ENCODE results near the gene TUBB. TPM values are rescaled to one million over a fixed set of nuclear protein-coding genes. Genes with fewer than 3 reads are reported as not detected.
"Not testable (repeated sequence)": the region's sequence is repeated elsewhere in the genome, so short reads cannot be mapped to it uniquely, and the experiment has no call there.

The TUBB gene
- total RNA-seq, 6 experiments from 2014 or later: 1,052 to 1,712 (median 1,589) TPM

DNA sequence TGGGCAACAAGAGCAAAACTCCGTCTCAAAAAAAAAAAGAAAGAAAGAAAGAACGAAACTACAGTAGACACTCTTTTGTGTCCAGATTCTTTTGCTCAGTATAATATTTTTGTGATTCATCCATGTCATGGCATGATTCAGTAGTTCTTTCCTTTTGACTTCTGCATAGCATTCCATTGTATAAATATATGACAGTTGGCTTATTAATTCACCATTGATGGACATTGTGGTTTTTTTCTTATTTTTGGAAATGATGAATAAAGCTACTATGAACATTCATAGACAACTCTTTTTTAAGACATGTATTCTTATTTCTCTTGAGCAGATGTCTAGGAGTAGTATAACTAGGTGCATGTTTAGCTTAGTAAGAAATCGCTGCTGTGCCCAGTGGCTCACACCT is 34.5 kb downstream of the TUBB start:
- Mint-ChIP-seq H3K4me3 (peak overlapping the region; percentile 34), H3K9me3 (no peaks in the 10 kb centered on the region), H3K36me3 (ENCODE audit: low read depth) (no peaks in the 10 kb centered on the region), H3K27me3 (ENCODE audit: insufficient read depth) (no peaks in the 10 kb centered on the region), H3K4me1 (ENCODE audit: low read depth) (peaks cover 73% of the 10 kb centered on the region), H3K27ac (peak overlapping the region; percentile 99)
- peak; percentile 42 for DNase-seq
- TF ChIP-seq, protein P1, sequence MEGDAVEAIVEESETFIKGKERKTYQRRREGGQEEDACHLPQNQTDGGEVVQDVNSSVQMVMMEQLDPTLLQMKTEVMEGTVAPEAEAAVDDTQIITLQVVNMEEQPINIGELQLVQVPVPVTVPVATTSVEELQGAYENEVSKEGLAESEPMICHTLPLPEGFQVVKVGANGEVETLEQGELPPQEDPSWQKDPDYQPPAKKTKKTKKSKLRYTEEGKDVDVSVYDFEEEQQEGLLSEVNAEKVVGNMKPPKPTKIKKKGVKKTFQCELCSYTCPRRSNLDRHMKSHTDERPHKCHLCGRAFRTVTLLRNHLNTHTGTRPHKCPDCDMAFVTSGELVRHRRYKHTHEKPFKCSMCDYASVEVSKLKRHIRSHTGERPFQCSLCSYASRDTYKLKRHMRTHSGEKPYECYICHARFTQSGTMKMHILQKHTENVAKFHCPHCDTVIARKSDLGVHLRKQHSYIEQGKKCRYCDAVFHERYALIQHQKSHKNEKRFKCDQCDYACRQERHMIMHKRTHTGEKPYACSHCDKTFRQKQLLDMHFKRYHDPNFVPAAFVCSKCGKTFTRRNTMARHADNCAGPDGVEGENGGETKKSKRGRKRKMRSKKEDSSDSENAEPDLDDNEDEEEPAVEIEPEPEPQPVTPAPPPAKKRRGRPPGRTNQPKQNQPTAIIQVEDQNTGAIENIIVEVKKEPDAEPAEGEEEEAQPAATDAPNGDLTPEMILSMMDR (IDR thresholded peaks at IDR 0.05): no peak

DNA sequence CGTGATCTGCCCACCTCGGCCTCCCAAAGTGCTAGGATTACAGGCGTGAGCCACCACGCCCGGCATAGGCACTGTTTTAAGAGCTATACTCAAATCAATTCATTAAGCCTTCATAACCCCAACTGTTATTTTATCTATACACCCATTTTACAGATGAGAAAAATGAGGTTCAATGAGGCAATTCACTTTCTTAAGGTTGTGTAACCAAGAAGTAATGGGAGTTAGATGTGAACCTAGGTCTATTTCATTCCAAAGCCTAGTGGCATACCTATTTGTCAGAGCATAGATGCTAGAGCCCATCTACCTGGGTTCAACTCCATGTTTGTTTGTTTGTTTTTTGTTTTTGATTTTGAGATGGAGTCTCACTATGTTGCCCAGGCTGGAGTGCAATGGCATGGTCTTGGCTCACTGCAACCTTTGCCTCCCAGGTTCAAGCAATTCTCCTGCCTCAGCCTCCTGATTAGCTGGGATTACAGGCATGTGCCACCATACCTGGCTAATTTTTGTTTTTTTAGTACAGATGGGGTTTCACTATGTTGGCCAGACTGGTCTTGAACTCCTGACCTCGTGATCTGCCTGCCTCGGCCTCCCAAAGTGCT is 36.4 kb downstream of the TUBB start:
- peaks cover 79% of the 10 kb centered on the region for H3K4me1 Mint-ChIP-seq (ENCODE audit: low read depth)
- not testable (repeated sequence) for H3K4me3 Mint-ChIP-seq; H3K27ac Mint-ChIP-seq; H3K27me3 Mint-ChIP-seq (ENCODE audit: insufficient read depth); H3K9me3 Mint-ChIP-seq; DNase-seq; H3K36me3 Mint-ChIP-seq (ENCODE audit: low read depth)

GRCh38 chr6:30757261-30757904 is 37.2 kb downstream of the TUBB start:
- Mint-ChIP-seq H3K36me3 (ENCODE audit: low read depth) (no peaks in the 10 kb centered on the region), H3K27me3 (ENCODE audit: insufficient read depth) (no peaks in the 10 kb centered on the region; the same call in 1 of the 2 replicates), H3K9me3 (no peaks in the 10 kb centered on the region), H3K4me1 (ENCODE audit: low read depth) (peaks cover 75% of the 10 kb centered on the region), H3K4me3 (no peak overlapping the region), H3K27ac (peak overlapping the region; percentile 60)
- TF ChIP-seq, protein P1 (IDR thresholded peaks at IDR 0.05): no peak
- no peak for DNase-seq

- peak overlapping the region; percentile 41 for H3K4me3 Mint-ChIP-seq
- H3K27me3 Mint-ChIP-seq (ENCODE audit: insufficient read depth): no peaks in the 10 kb centered on the region; the same call in 1 of the 2 replicates
- no peaks in the 10 kb centered on the region for H3K36me3 Mint-ChIP-seq (ENCODE audit: low read depth)
- H3K4me1 Mint-ChIP-seq (ENCODE audit: low read depth): peaks cover 68% of the 10 kb centered on the region
- H3K27ac Mint-ChIP-seq: peak overlapping the region; percentile 92
- no peaks in the 10 kb centered on the region for H3K9me3 Mint-ChIP-seq
- TF ChIP-seq, protein P1 (IDR thresholded peaks at IDR 0.05): no peak
- peak; percentile 93 for DNase-seq
Observed at GRCh38 chr6:30759575-30760239, 39.6 kb downstream of the TUBB start.

GRCh38 chr6:30760549-30760948 is 40.4 kb downstream of the TUBB start:
- Mint-ChIP-seq H3K36me3 (ENCODE audit: low read depth) (no peaks in the 10 kb centered on the region), H3K4me1 (ENCODE audit: low read depth) (peaks cover 70% of the 10 kb centered on the region), H3K9me3 (no peaks in the 10 kb centered on the region), H3K27me3 (ENCODE audit: insufficient read depth) (no peaks in the 10 kb centered on the region; the same call in 1 of the 2 replicates), H3K27ac (peak overlapping the region; percentile 92), H3K4me3 (no peak overlapping the region)
- DNase-seq: no peak
- TF ChIP-seq, protein P1 (IDR thresholded peaks at IDR 0.05): no peak

Data from HFFc6 (cell line).